ENCODE data around the gene MYO3B.

GRCh38 chr2:170301626-170302025 lies 123.7 kb downstream of the MYO3B start:
- TF ChIP-seq TAF1 (IDR thresholded peaks at IDR 0.05; ENCODE audit: low read depth) = no peak
- TF ChIP-seq MAX (IDR thresholded peaks at IDR 0.05) = no peak
